ENCODE results near the gene CARNS1.

DNA sequence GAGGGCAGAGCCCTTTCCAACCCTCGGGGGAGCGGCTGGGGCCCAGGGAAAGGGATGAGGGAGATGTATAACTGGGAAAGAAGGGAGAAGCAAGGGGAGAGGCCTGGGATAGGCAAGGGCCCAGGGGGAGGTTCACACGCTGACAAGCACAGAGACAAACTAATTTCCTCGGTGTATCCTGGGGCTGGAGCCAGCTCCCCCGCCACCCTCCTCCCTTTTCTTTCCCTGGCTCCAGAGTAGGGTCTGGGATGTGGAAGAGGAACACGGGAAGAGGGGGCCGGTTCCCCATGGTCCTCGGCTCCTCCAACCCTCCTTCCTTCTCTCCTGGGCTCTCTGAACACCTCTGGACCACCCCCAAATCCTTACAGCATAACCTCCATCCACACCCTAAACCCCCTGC, 48.9 kb upstream of the CARNS1 start:
- TF ChIP-seq CTCF (IDR thresholded peaks at IDR 0.05) (no peak), POLR2A (IDR thresholded peaks at IDR 0.05) (no peak)

Data from esophagus squamous epithelium (tissue), 4 donors.